GM21723 (cell line): ENCODE measurements around the gene SET.

ENCODE experiments used
- ATAC-seq: cut with Tn5 transposase; IDR thresholded peaks from one replicate; pipeline ENCODE4 v1.9.1; 2021; ENCODE audit warnings: mild to moderate bottlenecking, moderate library complexity; ENCODE audit not compliant: unreplicated experiment

SET gene

GRCh38 chr9:128728298-128728697 is 39.3 kb downstream of the SET start:
- ATAC-seq, result no peak

GRCh38 chr9:128729302-128729701 is 40.3 kb downstream of the SET start:
- ATAC-seq, result no peak

- ATAC-seq, result no peak
These were observed 40.9 kb downstream of the SET start for GRCh38 chr9:128729766-128730517.

GRCh38 chr9:128731093-128731492 is 42.1 kb downstream of the SET start:
- no peak for ATAC-seq

GRCh38 chr9:128731691-128732090 is 42.7 kb downstream of the SET start:
- ATAC-seq, result no peak

- no peak for ATAC-seq
These were observed 43.6 kb downstream of the SET start for GRCh38 chr9:128732576-128732975.

- ATAC-seq, result no peak
These were observed 44.2 kb downstream of the SET start for GRCh38 chr9:128733256-128733655.

GRCh38 chr9:128735373-128735772 is 46.4 kb downstream of the SET start:
- no peak for ATAC-seq

- no peak for ATAC-seq
These were observed 53.4 kb downstream of the SET start for GRCh38 chr9:128742401-128742800.

- no peak for ATAC-seq
These were observed 54.4 kb downstream of the SET start for GRCh38 chr9:128743421-128743820.
